Stimulated activated effector memory CD8-positive, alpha-beta T cell treated with anti-CD3 and anti-CD28 coated beads, Interleukin-12 subunit alpha, Interleukin-12 subunit beta, amount 100 ng/mL, for 72 hours (primary cell): ENCODE results near the gene CTNNA3.
A peak's percentile ranks its signal among the peaks of the same experiment; 100 is the strongest.

Source experiments
- ATAC-seq: fragments of 150-1000 bp; cut with Tn5 transposase; 2 replicates; pipeline ENCODE4 v1.10.0; 2021
- DNase-seq, 2 donors: peaks; one replicate each; pipeline ENCODE4 v3.0.0; 2021 to 2022; ENCODE audit warnings: low spot score in 2 of 2
- H3K27ac Mint-ChIP-seq: one replicate; pipeline ENCODE4 v1.8.0; 2022; ENCODE audit warnings: mild to moderate bottlenecking, mixed read lengths
- H3K36me3 Mint-ChIP-seq: one replicate; pipeline ENCODE4 v1.8.0; 2022; ENCODE audit warnings: mild to moderate bottlenecking, mixed read lengths
- H3K4me1 Mint-ChIP-seq: one replicate; pipeline ENCODE4 v1.8.0; 2022; ENCODE audit warnings: mixed read lengths
- H3K4me3 Mint-ChIP-seq: one replicate; pipeline ENCODE4 v1.8.0; 2022; ENCODE audit warnings: mild to moderate bottlenecking, mixed read lengths
- H3K9me3 Mint-ChIP-seq: one replicate; pipeline ENCODE4 v1.8.0; 2022; ENCODE audit warnings: mixed read lengths

The CTNNA3 gene

DNA sequence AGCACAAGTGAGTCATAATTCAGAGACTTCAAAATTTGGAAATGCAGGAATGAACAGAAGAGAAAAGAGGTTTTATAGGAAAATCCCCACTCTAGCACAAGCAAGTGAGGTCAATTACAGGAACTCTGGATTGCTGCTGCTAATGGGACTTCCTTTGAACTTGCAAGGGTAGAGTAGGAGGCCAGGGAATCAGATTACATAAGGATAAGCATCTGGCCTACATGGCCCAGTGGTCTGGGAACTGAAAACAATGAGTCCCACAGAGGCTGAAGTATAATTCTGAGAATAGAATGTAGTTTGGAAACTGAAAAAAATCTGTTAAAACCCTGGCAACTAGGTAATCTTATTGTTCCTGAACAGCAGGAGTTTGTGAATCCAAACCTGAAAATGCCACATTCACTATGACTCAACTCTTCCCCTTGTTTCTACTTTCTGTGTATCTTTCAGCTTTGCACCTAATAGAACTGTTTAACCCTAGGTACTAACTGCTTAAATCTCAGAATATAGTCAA, 66.5 kb downstream of the CTNNA3 start:
- no peak for ATAC-seq
- DNase-seq = no peak
- no peak overlapping the region for H3K4me3 Mint-ChIP-seq
- H3K27ac Mint-ChIP-seq = no peak overlapping the region
- H3K36me3 Mint-ChIP-seq = no peaks in the 10 kb centered on the region
- H3K4me1 Mint-ChIP-seq = no peaks in the 10 kb centered on the region
- no peaks in the 10 kb centered on the region for H3K9me3 Mint-ChIP-seq

GRCh38 chr10:67622984-67623383, 73.0 kb downstream of the CTNNA3 start:
- H3K4me1 Mint-ChIP-seq = no peaks in the 10 kb centered on the region
- no peaks in the 10 kb centered on the region for H3K36me3 Mint-ChIP-seq
- H3K9me3 Mint-ChIP-seq = no peaks in the 10 kb centered on the region
- ATAC-seq = no peak
- H3K4me3 Mint-ChIP-seq = no peak overlapping the region
- no peak for DNase-seq
- no peak overlapping the region for H3K27ac Mint-ChIP-seq

DNA sequence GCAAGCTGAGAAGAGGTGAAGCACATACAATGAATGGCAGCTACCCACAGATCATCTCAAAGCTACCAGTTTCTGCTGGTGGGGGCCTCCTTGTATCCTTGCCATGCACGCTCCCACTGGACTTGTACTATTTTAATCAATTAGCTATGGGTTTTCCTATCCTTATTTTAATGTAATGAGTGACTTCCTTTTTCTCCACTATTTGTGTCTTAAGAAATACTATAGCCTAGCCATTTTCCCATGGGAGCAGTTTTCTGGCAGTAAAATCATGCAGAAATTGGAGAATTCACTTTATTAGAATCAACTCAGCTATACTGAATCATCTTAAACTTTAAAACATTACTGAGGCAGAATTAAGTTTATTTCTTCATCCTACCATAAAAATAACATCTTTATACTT, 73.5 kb downstream of the CTNNA3 start:
- H3K27ac Mint-ChIP-seq = no peak overlapping the region
- DNase-seq = no peak
- no peaks in the 10 kb centered on the region for H3K36me3 Mint-ChIP-seq
- no peak overlapping the region for H3K4me3 Mint-ChIP-seq
- no peaks in the 10 kb centered on the region for H3K4me1 Mint-ChIP-seq
- H3K9me3 Mint-ChIP-seq = no peaks in the 10 kb centered on the region
- no peak for ATAC-seq

DNA sequence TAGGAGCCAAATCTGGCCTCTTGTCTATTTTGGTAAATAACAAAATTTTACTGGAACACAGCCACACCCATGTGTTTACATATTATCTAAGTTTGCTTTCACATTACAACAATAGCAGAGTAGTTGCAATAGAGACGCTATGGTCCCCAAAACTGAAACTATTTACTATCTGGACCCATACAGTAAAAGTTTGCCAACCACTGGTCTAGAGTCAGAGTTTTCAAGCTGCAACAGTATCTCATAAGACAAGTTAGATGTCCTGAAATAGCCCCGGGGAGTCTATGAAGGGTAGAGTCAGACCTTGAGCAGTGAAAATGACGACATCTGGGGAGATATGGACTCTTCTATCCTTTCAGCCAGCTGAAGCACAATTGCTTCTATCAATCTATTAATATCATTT, 74.2 kb downstream of the CTNNA3 start:
- ATAC-seq (no peak), DNase-seq (no peak)
- H3K4me3 Mint-ChIP-seq = no peak overlapping the region
- no peaks in the 10 kb centered on the region for H3K9me3 Mint-ChIP-seq
- H3K36me3 Mint-ChIP-seq = no peaks in the 10 kb centered on the region
- no peaks in the 10 kb centered on the region for H3K4me1 Mint-ChIP-seq
- H3K27ac Mint-ChIP-seq = no peak overlapping the region

- no peak overlapping the region for H3K27ac Mint-ChIP-seq
- no peaks in the 10 kb centered on the region for H3K36me3 Mint-ChIP-seq
- no peak for DNase-seq
- H3K4me1 Mint-ChIP-seq = peaks cover 8% of the 10 kb centered on the region
- no peak for ATAC-seq
- H3K9me3 Mint-ChIP-seq = no peaks in the 10 kb centered on the region
- no peak overlapping the region for H3K4me3 Mint-ChIP-seq
These were observed 77.9 kb downstream of the CTNNA3 start for GRCh38 chr10:67618116-67618515.

DNA sequence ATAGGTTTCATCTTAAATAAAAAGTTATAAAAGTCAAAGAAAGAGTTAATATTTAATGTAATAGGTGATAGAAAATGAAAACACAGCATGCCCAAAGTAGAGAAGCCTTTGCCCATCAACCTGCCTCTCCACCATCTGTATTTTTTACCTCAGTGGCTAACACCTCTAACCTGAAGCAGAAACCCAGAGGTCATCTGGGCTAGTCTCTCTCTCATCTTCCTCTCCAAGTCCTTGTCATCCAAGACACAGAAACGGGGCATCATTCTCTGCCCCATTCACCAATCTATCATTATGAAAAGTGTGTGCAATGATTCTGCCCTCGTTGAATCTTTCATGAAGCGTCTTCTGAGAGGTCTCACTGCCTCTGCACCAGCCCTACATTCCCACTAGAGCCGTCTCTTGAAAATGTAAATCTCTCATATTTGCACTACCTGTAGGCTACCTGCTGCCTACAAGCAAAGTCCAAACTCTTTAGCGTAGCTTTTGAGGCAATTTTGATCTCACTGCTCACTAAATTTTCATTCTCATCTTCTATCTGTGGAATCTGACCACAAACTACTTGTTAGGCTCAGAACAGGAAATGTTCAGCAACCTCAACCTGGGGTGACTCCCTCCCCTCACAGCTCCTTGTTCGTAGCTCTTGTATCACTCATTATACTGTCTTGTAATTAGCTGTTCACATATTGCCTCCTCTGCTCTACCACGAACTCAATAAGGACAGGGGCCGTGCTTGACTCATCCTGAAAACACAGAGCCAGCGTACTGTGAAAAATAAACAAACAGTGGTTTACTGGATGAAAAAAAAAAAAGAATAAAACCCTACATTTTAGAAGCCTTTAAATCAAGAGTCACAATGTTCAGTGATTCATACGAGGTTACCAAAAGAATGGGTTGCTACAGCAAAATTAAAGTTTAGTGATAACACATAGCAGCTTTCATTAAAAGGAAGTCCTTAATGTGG, 83.1 kb downstream of the CTNNA3 start:
- Mint-ChIP-seq H3K4me3 (peak overlapping the region; percentile 33), H3K4me1 (peaks cover 23% of the 10 kb centered on the region), H3K27ac (peak overlapping the region; percentile 1), H3K36me3 (no peaks in the 10 kb centered on the region), H3K9me3 (no peaks in the 10 kb centered on the region)
- DNase-seq = peak; percentile 13 to 67
- peak; percentile 100 for ATAC-seq

DNA sequence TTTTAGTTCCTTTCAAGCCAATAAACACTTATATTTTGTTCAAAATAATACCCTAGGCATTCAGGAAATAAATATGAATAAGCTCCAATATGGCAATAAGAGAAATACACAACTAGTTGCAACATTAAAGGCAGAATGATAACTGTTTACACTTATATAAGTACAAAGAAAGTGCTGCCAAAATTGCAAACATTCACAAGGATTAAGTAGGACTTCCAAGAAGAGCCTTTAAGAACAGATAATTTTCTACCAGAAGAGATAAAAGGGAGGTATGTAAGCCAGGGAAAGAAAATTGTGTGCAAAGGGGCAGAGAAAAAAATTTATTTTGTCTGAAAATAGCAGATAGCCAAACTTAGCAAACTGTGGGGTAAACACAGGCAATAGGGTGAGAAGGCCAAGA, 83.8 kb downstream of the CTNNA3 start:
- Mint-ChIP-seq H3K36me3 (no peaks in the 10 kb centered on the region), H3K4me3 (peak overlapping the region; percentile 33), H3K9me3 (no peaks in the 10 kb centered on the region), H3K27ac (no peak overlapping the region), H3K4me1 (peaks cover 30% of the 10 kb centered on the region)
- ATAC-seq = no peak
- DNase-seq = no peak

GRCh38 chr10:67609996-67610793, 85.8 kb downstream of the CTNNA3 start:
- Mint-ChIP-seq H3K4me3 (no peak overlapping the region), H3K27ac (no peak overlapping the region), H3K4me1 (peaks cover 26% of the 10 kb centered on the region), H3K9me3 (no peaks in the 10 kb centered on the region), H3K36me3 (no peaks in the 10 kb centered on the region)
- ATAC-seq = no peak
- DNase-seq = no peak

- ATAC-seq (no peak), DNase-seq (no peak)
- no peaks in the 10 kb centered on the region for H3K36me3 Mint-ChIP-seq
- no peak overlapping the region for H3K27ac Mint-ChIP-seq
- H3K9me3 Mint-ChIP-seq = no peaks in the 10 kb centered on the region
- H3K4me3 Mint-ChIP-seq = no peak overlapping the region
- peaks cover 24% of the 10 kb centered on the region for H3K4me1 Mint-ChIP-seq
These were observed 88.0 kb downstream of the CTNNA3 start for GRCh38 chr10:67608001-67608400.

- Mint-ChIP-seq H3K4me3 (no peak overlapping the region), H3K36me3 (no peaks in the 10 kb centered on the region), H3K27ac (no peak overlapping the region), H3K4me1 (peaks cover 18% of the 10 kb centered on the region), H3K9me3 (no peaks in the 10 kb centered on the region)
- ATAC-seq = peak; percentile 80
- no peak for DNase-seq
These were observed 88.5 kb downstream of the CTNNA3 start for GRCh38 chr10:67607472-67607871.

- Mint-ChIP-seq H3K4me3 (no peak overlapping the region), H3K9me3 (no peaks in the 10 kb centered on the region), H3K4me1 (peaks cover 12% of the 10 kb centered on the region), H3K27ac (no peak overlapping the region), H3K36me3 (no peaks in the 10 kb centered on the region)
- DNase-seq (no peak), ATAC-seq (no peak)
These were observed 89.4 kb downstream of the CTNNA3 start for GRCh38 chr10:67606572-67606971.

GRCh38 chr10:67603701-67604100, 92.3 kb downstream of the CTNNA3 start:
- Mint-ChIP-seq H3K36me3 (no peaks in the 10 kb centered on the region), H3K27ac (no peak overlapping the region), H3K4me1 (peaks cover 12% of the 10 kb centered on the region), H3K9me3 (no peaks in the 10 kb centered on the region), H3K4me3 (no peak overlapping the region)
- DNase-seq (no peak), ATAC-seq (no peak)

DNA sequence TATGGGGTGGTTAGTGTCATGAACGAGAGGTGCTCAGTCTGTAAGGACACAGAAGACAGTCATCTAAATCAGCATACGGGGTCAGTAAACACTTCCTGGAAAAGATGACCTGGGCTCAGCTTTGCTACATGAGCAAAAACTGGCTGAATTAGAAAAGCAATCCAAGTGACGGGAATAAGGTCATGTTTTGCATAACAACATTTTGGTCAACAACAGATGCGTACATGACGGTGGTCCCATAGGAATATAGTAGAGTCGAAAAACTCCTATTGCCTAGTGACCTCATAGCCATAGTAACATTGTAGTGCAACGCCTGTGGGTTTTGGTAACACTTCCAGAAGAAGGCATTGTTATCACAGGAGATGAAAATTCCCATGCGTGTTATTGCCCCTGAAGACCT, 92.9 kb downstream of the CTNNA3 start:
- H3K9me3 Mint-ChIP-seq = no peaks in the 10 kb centered on the region
- no peak overlapping the region for H3K27ac Mint-ChIP-seq
- ATAC-seq (no peak), DNase-seq (no peak)
- H3K4me1 Mint-ChIP-seq = peaks cover 12% of the 10 kb centered on the region
- H3K36me3 Mint-ChIP-seq = no peaks in the 10 kb centered on the region
- no peak overlapping the region for H3K4me3 Mint-ChIP-seq

DNA sequence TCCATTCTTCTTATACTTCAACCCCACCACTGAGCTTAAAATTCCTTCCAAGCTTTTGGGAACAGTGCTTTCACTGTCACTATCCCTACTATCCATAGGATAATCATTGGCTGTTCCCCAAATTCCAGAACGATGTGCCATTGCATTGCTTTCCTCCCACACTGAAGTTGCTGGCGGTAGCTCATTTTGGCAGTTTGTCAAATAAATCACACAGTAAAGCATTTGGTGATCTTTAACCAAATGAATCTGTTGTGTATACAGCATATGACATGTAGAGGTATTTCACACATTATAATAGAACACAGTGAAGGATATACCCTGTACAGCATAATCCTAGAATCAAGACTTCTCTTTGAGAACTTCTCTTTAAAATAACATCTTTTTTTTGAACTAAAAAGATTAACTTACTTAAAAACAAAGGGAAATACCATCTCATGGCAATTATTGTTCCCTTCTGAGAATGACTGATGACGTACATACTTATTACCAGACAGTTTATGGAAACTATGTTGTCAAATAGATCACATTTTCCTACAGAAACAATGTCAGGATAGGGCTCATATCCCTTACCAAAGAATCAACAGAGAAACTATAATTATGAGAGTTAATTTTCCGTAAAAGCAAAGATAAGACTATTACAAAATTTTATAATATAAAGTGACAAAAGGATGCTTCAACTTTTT, 93.6 kb downstream of the CTNNA3 start:
- ATAC-seq (no peak), DNase-seq (no peak)
- no peak overlapping the region for H3K4me3 Mint-ChIP-seq
- H3K4me1 Mint-ChIP-seq = peaks cover 6% of the 10 kb centered on the region
- H3K36me3 Mint-ChIP-seq = no peaks in the 10 kb centered on the region
- H3K27ac Mint-ChIP-seq = no peak overlapping the region
- H3K9me3 Mint-ChIP-seq = no peaks in the 10 kb centered on the region

GRCh38 chr10:67599597-67599996, 96.4 kb downstream of the CTNNA3 start:
- H3K36me3 Mint-ChIP-seq = no peaks in the 10 kb centered on the region
- ATAC-seq (no peak), DNase-seq (no peak)
- peaks cover 6% of the 10 kb centered on the region for H3K9me3 Mint-ChIP-seq
- no peak overlapping the region for H3K27ac Mint-ChIP-seq
- no peak overlapping the region for H3K4me3 Mint-ChIP-seq
- no peaks in the 10 kb centered on the region for H3K4me1 Mint-ChIP-seq
